GM23338 (cell line): ENCODE data around the gene GGTLC2. TPM values are rescaled to one million over a fixed set of nuclear protein-coding genes. Genes with fewer than 3 reads are reported as not detected.

ENCODE experiments used
- ATAC-seq: fragments of 200-7000 bp; cut with Tn5 transposase; 3 replicates; pipeline ENCODE4 v1.9.1; 2020
- DNase-seq: peaks from one replicate; pipeline ENCODE4 v3.0.0-alpha.2; 2015; ENCODE audit warnings: low spot score
- H2AFZ ChIP-seq: fragments of 200-600 bp; sonication (generic); 2 replicates; pipeline ENCODE4 v1.8.0; 2016; ENCODE audit warnings: antibody characterized with exemption, mild to moderate bottlenecking, moderate library complexity
- H3F3A ChIP-seq: fragments of 200-600 bp; sonication (generic); replicated peaks from 2 replicates; pipeline ENCODE4 v1.8.0; 2017; ENCODE audit warnings: antibody characterized with exemption, mixed run types, low read depth
- H3K27ac ChIP-seq: fragments of 200-600 bp; sonication (generic); 2 replicates; pipeline ENCODE4 v1.6.1; 2016; ENCODE audit warnings: low read depth
- H3K27me3 ChIP-seq: fragments of 200-600 bp; sonication (generic); 2 replicates; pipeline ENCODE4 v1.8.0; 2016; ENCODE audit warnings: mild to moderate bottlenecking, mixed run types, moderate library complexity; ENCODE audit not compliant: insufficient read depth
- H3K36me3 ChIP-seq: fragments of 200-600 bp; sonication (generic); 2 replicates; pipeline ENCODE4 v1.8.0; 2016; ENCODE audit warnings: mild to moderate bottlenecking; ENCODE audit not compliant: insufficient read depth
- H3K4me1 ChIP-seq: fragments of 200-600 bp; sonication (generic); 2 replicates; pipeline ENCODE4 v1.8.0; 2016; ENCODE audit warnings: mild to moderate bottlenecking, moderate library complexity; ENCODE audit not compliant: insufficient read depth
- H3K4me2 ChIP-seq: fragments of 200-600 bp; sonication (generic); 2 replicates; pipeline ENCODE4 v1.7.1; 2017; ENCODE audit warnings: mixed run types
- H3K4me3 ChIP-seq: fragments of 200-600 bp; sonication (generic); 2 replicates; pipeline ENCODE4 v1.6.1; 2016; ENCODE audit warnings: mixed run types
- H3K79me2 ChIP-seq: fragments of 200-600 bp; sonication (generic); replicated peaks from 2 replicates; pipeline ENCODE4 v1.8.0; 2017; ENCODE audit warnings: mild to moderate bottlenecking; ENCODE audit not compliant: insufficient read depth
- H3K9me2 ChIP-seq: fragments of 200-600 bp; sonication (generic); 2 replicates; pipeline ENCODE4 v1.8.0; 2017; ENCODE audit not compliant: insufficient read depth
- H4K20me1 ChIP-seq: fragments of 200-600 bp; sonication (generic); replicated peaks from 2 replicates; pipeline ENCODE4 v1.8.0; 2017; ENCODE audit warnings: mild to moderate bottlenecking; ENCODE audit not compliant: insufficient read depth
- H3K27ac Mint-ChIP-seq: 2 replicates; pipeline ENCODE4 v1.8.0; 2020; ENCODE audit warnings: inconsistent platforms, mild to moderate bottlenecking, moderate library complexity, mixed read lengths
- H3K27me3 Mint-ChIP-seq: 3 replicates; pipeline ENCODE4 v1.8.0; 2022; ENCODE audit warnings: low read depth, mild to moderate bottlenecking, moderate library complexity, mixed read lengths, inconsistent platforms; ENCODE audit not compliant: insufficient read depth, poor library complexity
- H3K36me3 Mint-ChIP-seq: 3 replicates; pipeline ENCODE4 v1.8.0; 2021; ENCODE audit warnings: low read depth, mild to moderate bottlenecking, inconsistent platforms, moderate library complexity, mixed read lengths
- H3K4me1 Mint-ChIP-seq: 3 replicates; pipeline ENCODE4 v1.8.0; 2020; ENCODE audit warnings: mild to moderate bottlenecking, inconsistent platforms, mixed read lengths
- H3K4me3 Mint-ChIP-seq: 3 replicates; pipeline ENCODE4 v1.8.0; 2021; ENCODE audit warnings: moderate library complexity, mild to moderate bottlenecking, inconsistent platforms, mixed read lengths
- H3K9me3 Mint-ChIP-seq: 3 replicates; pipeline ENCODE4 v1.8.0; 2020; ENCODE audit warnings: moderate library complexity, mild to moderate bottlenecking, inconsistent platforms, mixed read lengths
- CREB1 ChIP-seq: fragments of 250-450 bp; sonication (Bioruptor Pico); IDR thresholded peaks from 2 replicates; pipeline ENCODE4 v1.5.0; 2020; ENCODE audit warnings: low read depth, mild to moderate bottlenecking, moderate library complexity
- CTCF ChIP-seq, 2 experiments: fragments of 200-600 bp in 1 of 2; sonication (generic) in 1 of 2; conservative IDR thresholded peaks; 2 replicates each; pipeline versions ENCODE4 v1.5.1 to v1.6.1; 2016 to 2017; ENCODE audit warnings: antibody characterized with exemption in 2 of 2, low read depth in 2 of 2, mild to moderate bottlenecking in 2 of 2, moderate library complexity in 1 of 2
- EZH2phosphoT487 ChIP-seq: fragments of 200-600 bp; sonication (generic); IDR thresholded peaks from one replicate; pipeline ENCODE4 v1.8.1; 2018; ENCODE audit warnings: antibody characterized with exemption; ENCODE audit not compliant: unreplicated experiment
- JUNB ChIP-seq: IDR thresholded peaks from one replicate; pipeline ENCODE4 v1.6.1; 2016; ENCODE audit warnings: antibody characterized with exemption; ENCODE audit not compliant: unreplicated experiment
- NANOG ChIP-seq: IDR thresholded peaks from 2 replicates; pipeline ENCODE4 v1.6.1; 2016; ENCODE audit warnings: antibody characterized with exemption, borderline replicate concordance
- POLR2AphosphoS5 ChIP-seq: IDR thresholded peaks from 2 replicates; pipeline ENCODE4 v1.6.1; 2016; ENCODE audit warnings: antibody characterized with exemption, low read depth
- ZNF114 ChIP-seq: fragments of 250-450 bp; sonication (Bioruptor Pico); IDR thresholded peaks from 2 replicates; pipeline ENCODE4 v1.5.0; 2020; ENCODE audit warnings: mild to moderate bottlenecking, moderate library complexity
- polyA plus RNA-seq: library from polyadenylated mRNA; unstranded; fragments of >200 nt; fragmentation: Nextera tagmentation; extraction: Ambion mirVana; gene quantifications from 2 replicates; pipeline ENCODE4 v1.2.1, GENCODE V29; 2016
- total RNA-seq: library from RNA; depleted of rRNA; stranded (reverse); fragments of >200 nt; shearing (Covaris generic); gene quantifications from 2 replicates; pipeline ENCODE4 v1.2.3, GENCODE V29; 2014
- TF ChIP-seq, protein P1 (sequence below): IDR thresholded peaks from one replicate; pipeline ENCODE4 v1.6.1; 2018; ENCODE audit warnings: antibody characterized with exemption; ENCODE audit not compliant: unreplicated experiment

GGTLC2 gene
- total and polyA plus RNA-seq, 2 experiments from 2014 or later: not detected

GRCh38 chr22:22691055-22691454 is 46.6 kb downstream of the GGTLC2 start:
- Histone ChIP-seq H3K4me1 (no peaks in the 10 kb centered on the region), H3K36me3 (no peaks in the 10 kb centered on the region), H3K9me2 (no peaks in the 10 kb centered on the region), H3F3A (no peaks in the 10 kb centered on the region), H4K20me1 (no peaks in the 10 kb centered on the region; the same call in 1 of the 2 replicates), H3K4me2 (no peak overlapping the region), H3K4me3 (no peak overlapping the region), H3K27me3 (peaks cover 99% of the 10 kb centered on the region), H3K27ac (no peak overlapping the region), H2AFZ (no peak overlapping the region), H3K79me2 (no peaks in the 10 kb centered on the region)
- ATAC-seq (no peak), DNase-seq (no peak)
- TF ChIP-seq, protein P1, sequence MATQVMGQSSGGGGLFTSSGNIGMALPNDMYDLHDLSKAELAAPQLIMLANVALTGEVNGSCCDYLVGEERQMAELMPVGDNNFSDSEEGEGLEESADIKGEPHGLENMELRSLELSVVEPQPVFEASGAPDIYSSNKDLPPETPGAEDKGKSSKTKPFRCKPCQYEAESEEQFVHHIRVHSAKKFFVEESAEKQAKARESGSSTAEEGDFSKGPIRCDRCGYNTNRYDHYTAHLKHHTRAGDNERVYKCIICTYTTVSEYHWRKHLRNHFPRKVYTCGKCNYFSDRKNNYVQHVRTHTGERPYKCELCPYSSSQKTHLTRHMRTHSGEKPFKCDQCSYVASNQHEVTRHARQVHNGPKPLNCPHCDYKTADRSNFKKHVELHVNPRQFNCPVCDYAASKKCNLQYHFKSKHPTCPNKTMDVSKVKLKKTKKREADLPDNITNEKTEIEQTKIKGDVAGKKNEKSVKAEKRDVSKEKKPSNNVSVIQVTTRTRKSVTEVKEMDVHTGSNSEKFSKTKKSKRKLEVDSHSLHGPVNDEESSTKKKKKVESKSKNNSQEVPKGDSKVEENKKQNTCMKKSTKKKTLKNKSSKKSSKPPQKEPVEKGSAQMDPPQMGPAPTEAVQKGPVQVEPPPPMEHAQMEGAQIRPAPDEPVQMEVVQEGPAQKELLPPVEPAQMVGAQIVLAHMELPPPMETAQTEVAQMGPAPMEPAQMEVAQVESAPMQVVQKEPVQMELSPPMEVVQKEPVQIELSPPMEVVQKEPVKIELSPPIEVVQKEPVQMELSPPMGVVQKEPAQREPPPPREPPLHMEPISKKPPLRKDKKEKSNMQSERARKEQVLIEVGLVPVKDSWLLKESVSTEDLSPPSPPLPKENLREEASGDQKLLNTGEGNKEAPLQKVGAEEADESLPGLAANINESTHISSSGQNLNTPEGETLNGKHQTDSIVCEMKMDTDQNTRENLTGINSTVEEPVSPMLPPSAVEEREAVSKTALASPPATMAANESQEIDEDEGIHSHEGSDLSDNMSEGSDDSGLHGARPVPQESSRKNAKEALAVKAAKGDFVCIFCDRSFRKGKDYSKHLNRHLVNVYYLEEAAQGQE: no peak
- TF ChIP-seq POLR2AphosphoS5 (no peak), NANOG (no peak)
- Mint-ChIP-seq H3K27me3 (peaks cover 69% of the 10 kb centered on the region), H3K4me1 (peaks cover 4% of the 10 kb centered on the region), H3K4me3 (no peak overlapping the region), H3K36me3 (no peaks in the 10 kb centered on the region; the same call in 2 of the 3 replicates), H3K9me3 (no peaks in the 10 kb centered on the region), H3K27ac (no peak overlapping the region)

GRCh38 chr22:22691716-22692701 is 47.6 kb downstream of the GGTLC2 start:
- Histone ChIP-seq H3K9me2 (no peaks in the 10 kb centered on the region), H3K36me3 (no peaks in the 10 kb centered on the region), H2AFZ (0 out of 2 replicates have a peak overlapping the region, but pooled peaks have one; percentile 47), H3K4me1 (no peaks in the 10 kb centered on the region), H3K27me3 (peaks cover 100% of the 10 kb centered on the region), H3K4me3 (no peak overlapping the region), H3K79me2 (no peaks in the 10 kb centered on the region), H4K20me1 (no peaks in the 10 kb centered on the region; the same call in 1 of the 2 replicates), H3K27ac (no peak overlapping the region), H3K4me2 (no peak overlapping the region), H3F3A (no peaks in the 10 kb centered on the region)
- Mint-ChIP-seq H3K27me3 (peaks cover 72% of the 10 kb centered on the region), H3K4me1 (peaks cover 4% of the 10 kb centered on the region), H3K4me3 (no peak overlapping the region), H3K36me3 (no peaks in the 10 kb centered on the region; the same call in 2 of the 3 replicates), H3K27ac (no peak overlapping the region), H3K9me3 (no peaks in the 10 kb centered on the region)
- ATAC-seq (peak; percentile 20), DNase-seq (peak; percentile 3)
- TF ChIP-seq CTCF (conservative IDR thresholded peaks at IDR 0.05; ENCODE audit: low read depth in 2 of 2) (no peak), CREB1 (no peak), ZNF114 (CRISPR knock-in tag) (no peak), EZH2phosphoT487 (no peak), JUNB (no peak)
- TF ChIP-seq, protein P1: no peak
